H1 (cell line): ENCODE measurements around the gene SMIM29. TPM values are rescaled to one million over a fixed set of nuclear protein-coding genes. Genes with fewer than 3 reads are reported as not detected.

ENCODE experiments used
- BACH1 ChIP-seq: IDR thresholded peaks from 2 replicates; pipeline ENCODE4 v1.6.1; 2012; ENCODE audit warnings: low read length, improper control_type of control experiment
- BRCA1 ChIP-seq: IDR thresholded peaks from 2 replicates; pipeline ENCODE4 v1.6.1; 2012; ENCODE audit warnings: low read depth, low read length, improper control_type of control experiment
- CEBPB ChIP-seq: IDR thresholded peaks from 2 replicates; pipeline ENCODE4 v1.6.1; 2012; ENCODE audit warnings: low read depth, low read length
- CHD1 ChIP-seq: IDR thresholded peaks from 2 replicates; pipeline ENCODE4 v1.6.1; 2012; ENCODE audit warnings: low read depth, low read length, improper control_type of control experiment
- CREB1 ChIP-seq: IDR thresholded peaks from 2 replicates; pipeline ENCODE4 v1.6.1; 2012; ENCODE audit warnings: inconsistent platforms
- CTBP2 ChIP-seq: IDR thresholded peaks from 2 replicates; pipeline ENCODE4 v1.7.0; 2011; ENCODE audit warnings: borderline replicate concordance, mild to moderate bottlenecking, moderate library complexity, mixed read lengths, low read length; ENCODE audit not compliant: insufficient read depth, insufficient read length
- FOSL1 ChIP-seq: IDR thresholded peaks from 2 replicates; pipeline ENCODE4 v1.6.1; 2011; ENCODE audit warnings: mild to moderate bottlenecking, low read depth, low read length, moderate library complexity; ENCODE audit not compliant: insufficient read depth
- GABPA ChIP-seq: IDR thresholded peaks from 2 replicates; pipeline ENCODE4 v1.6.1; 2011; ENCODE audit warnings: mild to moderate bottlenecking, low read length, moderate library complexity, borderline replicate concordance; ENCODE audit not compliant: insufficient read depth
- GTF2F1 ChIP-seq: IDR thresholded peaks from 2 replicates; pipeline ENCODE4 v1.6.1; 2012; ENCODE audit warnings: low read depth, low read length, improper control_type of control experiment, borderline replicate concordance
- KDM1A ChIP-seq: fragments of 200-600, 300-600 bp; sonication (generic); IDR thresholded peaks from 2 replicates; pipeline ENCODE4 v1.7.1; 2016; ENCODE audit warnings: mild to moderate bottlenecking, low read length, borderline replicate concordance
- KDM4A ChIP-seq: IDR thresholded peaks from one replicate; pipeline ENCODE4 v1.7.1; 2012; ENCODE audit warnings: low read depth, mild to moderate bottlenecking, moderate library complexity, low read length, inconsistent platforms; ENCODE audit not compliant: severe bottlenecking
- POU5F1 ChIP-seq: IDR thresholded peaks from 2 replicates; pipeline ENCODE4 v1.6.1; 2011; ENCODE audit warnings: low read depth, mild to moderate bottlenecking, low read length, moderate library complexity
- RAD21 ChIP-seq, 2 experiments: IDR thresholded peaks in 1 of 2; conservative IDR thresholded peaks in 1 of 2; 2 replicates each; pipeline ENCODE4 v1.6.1; 2011; ENCODE audit warnings: low read depth in 2 of 2, low read length in 2 of 2, improper control_type of control experiment in 1 of 2, inconsistent platforms in 1 of 2, mild to moderate bottlenecking in 1 of 2, moderate library complexity in 1 of 2
- SIN3A ChIP-seq, 2 experiments: IDR thresholded peaks in 1 of 2; conservative IDR thresholded peaks in 1 of 2; 2 replicates each; pipeline ENCODE4 v1.6.1; 2011 to 2012; ENCODE audit warnings: low read length in 2 of 2, improper control_type of control experiment in 1 of 2, low read depth in 1 of 2, mild to moderate bottlenecking in 1 of 2
- SIRT6 ChIP-seq: IDR thresholded peaks from one replicate; pipeline ENCODE4 v1.7.1; 2012; ENCODE audit warnings: low read length, inconsistent platforms
- SP4 ChIP-seq: IDR thresholded peaks from 2 replicates; pipeline ENCODE4 v1.6.1; 2012; ENCODE audit warnings: low read length, inconsistent platforms
- SUZ12 ChIP-seq: fragments of 200-600 bp; sonication (generic); IDR thresholded peaks from 2 replicates; pipeline ENCODE4 v1.6.1; 2012; ENCODE audit warnings: mild to moderate bottlenecking, inconsistent platforms, low read length, moderate library complexity, mixed read lengths
- TAF7 ChIP-seq: optimal IDR thresholded peaks from 2 replicates; pipeline ENCODE3; 2011; ENCODE audit warnings: low read depth, mild to moderate bottlenecking, inconsistent platforms, low read length, moderate library complexity, borderline replicate concordance
- TBP ChIP-seq: IDR thresholded peaks from 2 replicates; pipeline ENCODE4 v1.6.1; 2011; ENCODE audit warnings: low read depth, low read length, improper control_type of control experiment
- polyA plus RNA-seq, 7 experiments: library from polyadenylated mRNA; depleted of rRNA in 3 of 7; stranded (reverse) in 5 of 7; unstranded in 2 of 7; fragments of >200 nt in 5 of 7; fragments of 200-250 nt in 2 of 7; gene quantifications; 1 replicate in 5 of 7; 2 replicates in 1 of 7; 4 replicates in 1 of 7; pipeline versions ENCODE4 v1.2.1 to v1.2.3, GENCODE V29; 2011 to 2013; ENCODE audit warnings: missing spikeins in 2 of 7, mixed read lengths in 2 of 7
- total RNA-seq: library from RNA; stranded (reverse); fragmentation: NEBNext Ultra II Directional; extraction: Animal tissue kit (Norgen Biotek cat#: 25700); gene quantifications from 2 replicates; pipeline ENCODE4 v1.2.1, GENCODE V29; 2021
- TF ChIP-seq, protein P1 (sequence below): IDR thresholded peaks from 2 replicates; pipeline ENCODE4 v1.6.1; 2012; ENCODE audit warnings: inconsistent platforms
- TF ChIP-seq, protein P2 (sequence below): IDR thresholded peaks from 2 replicates; pipeline ENCODE4 v1.6.1; 2012; ENCODE audit warnings: low read length, inconsistent platforms

Gene SMIM29
- total and polyA plus RNA-seq, 2 of the 8 experiments (the other 6 are each of a cell fraction or from before 2014, with no cell fraction given), result 7.0 to 22.4 TPM

DNA sequence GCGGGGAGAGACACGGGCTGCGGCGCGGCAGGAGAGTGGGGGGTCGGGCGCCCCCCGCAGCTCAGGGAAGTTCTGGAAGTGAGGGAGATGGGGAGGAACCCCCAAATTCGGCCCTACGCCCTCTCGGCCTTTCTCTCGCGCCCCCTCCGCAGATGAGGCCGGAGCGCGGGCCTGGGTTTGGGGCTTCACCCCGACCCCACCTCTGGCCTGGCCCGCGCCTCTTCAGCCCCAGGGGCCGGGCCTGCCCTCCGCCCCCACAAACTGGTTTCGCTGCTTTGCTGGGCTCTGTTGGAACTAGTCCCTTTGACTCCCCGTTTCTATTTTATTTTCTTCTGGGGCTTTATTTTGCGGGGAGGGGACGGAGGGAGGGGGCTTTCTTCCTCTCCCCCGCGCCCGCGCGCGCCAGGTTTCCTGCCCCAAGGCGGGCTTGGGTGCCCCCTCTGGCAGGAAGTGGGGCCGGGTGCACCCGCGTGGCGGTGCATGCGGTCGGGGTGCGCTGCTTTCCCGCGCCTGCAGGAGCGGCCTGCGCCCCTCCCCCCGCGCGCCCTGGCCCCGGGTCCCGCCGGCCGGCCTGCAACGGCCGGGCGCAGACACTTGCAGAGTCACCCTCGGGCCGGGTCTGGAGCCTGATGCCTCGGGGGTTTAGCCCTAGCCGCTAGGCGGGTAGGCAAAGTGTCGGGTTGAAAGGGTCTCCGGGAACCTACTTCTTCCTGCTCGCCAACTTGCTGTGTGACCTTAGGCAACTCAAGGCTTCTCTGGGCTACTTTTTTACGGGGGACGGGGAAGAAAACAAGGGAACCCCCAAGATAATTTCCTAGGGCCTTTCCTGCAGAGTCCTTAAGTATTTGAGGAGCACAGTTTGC lies 10.9 kb downstream of the SMIM29 start (continued):
- TF ChIP-seq SUZ12 (no peak), BRCA1 (no peak), KDM1A (0 out of 2 replicates have a peak, but pooled peaks have one; percentile 34), POU5F1 (no peak), KDM4A (no peak), TAF7 (peak; percentile 21), SIRT6 (no peak), BACH1 (peak; percentile 77), CHD1 (peak; percentile 15; the same call in 1 of the 2 replicates), RAD21 (IDR thresholded peaks at IDR 0.05 in 1 of 2, conservative IDR thresholded peaks at IDR 0.05 in 1 of 2; ENCODE audit: low read depth in 2 of 2, low read length in 2 of 2) (peak; percentile 12 to 40; a peak in 2 of 4 replicates), SIN3A (conservative IDR thresholded peaks at IDR 0.05 in 1 of 2, IDR thresholded peaks at IDR 0.05 in 1 of 2; ENCODE audit: low read depth in 1 of 2, low read length in 2 of 2) (0 out of 4 replicates have a peak, but pooled peaks of 1 of the 2 experiments have one; percentile 25), CEBPB (no peak), TBP (peak; percentile 14; the same call in 1 of the 2 replicates), GABPA (no peak), CTBP2 (no peak), CREB1 (peak; percentile 45; the same call in 1 of the 2 replicates), GTF2F1 (no peak), SP4 (no peak), FOSL1 (no peak)
- TF ChIP-seq, protein P1, sequence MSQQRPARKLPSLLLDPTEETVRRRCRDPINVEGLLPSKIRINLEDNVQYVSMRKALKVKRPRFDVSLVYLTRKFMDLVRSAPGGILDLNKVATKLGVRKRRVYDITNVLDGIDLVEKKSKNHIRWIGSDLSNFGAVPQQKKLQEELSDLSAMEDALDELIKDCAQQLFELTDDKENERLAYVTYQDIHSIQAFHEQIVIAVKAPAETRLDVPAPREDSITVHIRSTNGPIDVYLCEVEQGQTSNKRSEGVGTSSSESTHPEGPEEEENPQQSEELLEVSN, result peak; percentile 90
- TF ChIP-seq, protein P2, sequence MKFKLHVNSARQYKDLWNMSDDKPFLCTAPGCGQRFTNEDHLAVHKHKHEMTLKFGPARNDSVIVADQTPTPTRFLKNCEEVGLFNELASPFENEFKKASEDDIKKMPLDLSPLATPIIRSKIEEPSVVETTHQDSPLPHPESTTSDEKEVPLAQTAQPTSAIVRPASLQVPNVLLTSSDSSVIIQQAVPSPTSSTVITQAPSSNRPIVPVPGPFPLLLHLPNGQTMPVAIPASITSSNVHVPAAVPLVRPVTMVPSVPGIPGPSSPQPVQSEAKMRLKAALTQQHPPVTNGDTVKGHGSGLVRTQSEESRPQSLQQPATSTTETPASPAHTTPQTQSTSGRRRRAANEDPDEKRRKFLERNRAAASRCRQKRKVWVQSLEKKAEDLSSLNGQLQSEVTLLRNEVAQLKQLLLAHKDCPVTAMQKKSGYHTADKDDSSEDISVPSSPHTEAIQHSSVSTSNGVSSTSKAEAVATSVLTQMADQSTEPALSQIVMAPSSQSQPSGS, result no peak
